Keratinocyte (primary cell): ENCODE data around the gene DNAJC8. TPM values are rescaled to one million over a fixed set of nuclear protein-coding genes. Genes with fewer than 3 reads are reported as not detected.

Source experiments
- DNase-seq: peaks from one replicate; pipeline ENCODE4 v3.0.0-alpha.2; 2011; ENCODE audit warnings: low read depth, missing footprints, low spot score
- FAIRE-seq: peaks from 2 replicates; lab custom pipeline; 2011; peaks lifted over from hg19 to GRCh38; lab: Jason Lieb, UNC
- H2AFZ ChIP-seq: 2 replicates; pipeline ENCODE4 v1.6.0; 2012; ENCODE audit warnings: low read length, control low read depth, inconsistent platforms; ENCODE audit not compliant: control insufficient read depth
- H3K27ac ChIP-seq: 2 replicates; pipeline ENCODE4 v1.5.1; 2011; ENCODE audit warnings: low read length; ENCODE audit not compliant: control insufficient read depth, insufficient read depth
- H3K27me3 ChIP-seq: 3 replicates; pipeline ENCODE4 v1.6.0; 2011; ENCODE audit warnings: low read length; ENCODE audit not compliant: control insufficient read depth, insufficient read depth; ENCODE audit errors: extremely low read depth
- H3K36me3 ChIP-seq, 2 experiments: 2 replicates in 1 of 2; 3 replicates in 1 of 2; pipeline ENCODE4 v1.5.1; 2011; ENCODE audit warnings: low read length in 2 of 2, mild to moderate bottlenecking in 1 of 2; ENCODE audit not compliant: control insufficient read depth in 2 of 2, insufficient read depth in 2 of 2; ENCODE audit errors: extremely low read depth in 1 of 2
- H3K4me1 ChIP-seq: 3 replicates; pipeline ENCODE4 v1.5.1; 2011; ENCODE audit warnings: low read length; ENCODE audit not compliant: control insufficient read depth, insufficient read depth; ENCODE audit errors: extremely low read depth
- H3K4me2 ChIP-seq: 3 replicates; pipeline ENCODE4 v1.6.0; 2011; ENCODE audit warnings: low read depth, low read length; ENCODE audit not compliant: control insufficient read depth, insufficient read depth; ENCODE audit errors: extremely low read depth
- H3K4me3 ChIP-seq, 3 experiments: fragments of 200-600 bp in 1 of 3; sonication (generic) in 1 of 3; 2 replicates in 2 of 3; 3 replicates in 1 of 3; pipeline ENCODE4 v1.5.1; 2011 to 2016; ENCODE audit warnings: low read length in 3 of 3, mild to moderate bottlenecking in 3 of 3, control low read depth in 2 of 3, inconsistent platforms in 1 of 3, low read depth in 1 of 3, mixed read lengths in 1 of 3, mixed run types in 1 of 3, moderate library complexity in 1 of 3; ENCODE audit not compliant: control insufficient read depth in 2 of 3, insufficient read depth in 2 of 3; ENCODE audit errors: extremely low read depth in 1 of 3
- H3K79me2 ChIP-seq: 2 replicates; pipeline ENCODE4 v1.6.0; 2012; ENCODE audit warnings: low read length; ENCODE audit not compliant: control insufficient read depth, insufficient read depth
- H3K9ac ChIP-seq: 3 replicates; pipeline ENCODE4 v1.6.0; 2011; ENCODE audit warnings: low read length; ENCODE audit not compliant: control insufficient read depth, insufficient read depth; ENCODE audit errors: extremely low read depth
- H3K9me1 ChIP-seq: 3 replicates; pipeline ENCODE4 v1.6.0; 2011; ENCODE audit warnings: low read length; ENCODE audit not compliant: control insufficient read depth, insufficient read depth; ENCODE audit errors: extremely low read depth
- H3K9me3 ChIP-seq: 2 replicates; pipeline ENCODE4 v1.5.1; 2012; ENCODE audit warnings: low read depth, low read length; ENCODE audit not compliant: control insufficient read depth
- H4K20me1 ChIP-seq: 3 replicates; pipeline ENCODE4 v1.6.0; 2011; ENCODE audit warnings: low read length; ENCODE audit not compliant: control insufficient read depth, insufficient read depth; ENCODE audit errors: extremely low read depth
- EZH2 ChIP-seq: IDR thresholded peaks from one replicate; pipeline ENCODE4 v1.6.1; 2012; ENCODE audit warnings: inconsistent platforms, mild to moderate bottlenecking, low read length, moderate library complexity
- dilution Hi-C: fragments of 300-500 bp; cut with MboI; formaldehyde crosslinking; loops from one replicate; pipeline ENCODE4 v1.7.0; 2020; ENCODE audit warnings: low sequenced_read_pairs; ENCODE audit not compliant: extremely low pct_ligation_motif_present
- polyA plus RNA-seq, 5 experiments: library from polyadenylated mRNA; depleted of rRNA in 3 of 5; stranded (reverse) in 3 of 5; stranded (forward) in 1 of 5; unstranded in 1 of 5; fragments of >200 nt; gene quantifications; 1 replicate in 1 of 5; 2 replicates in 3 of 5; 3 replicates in 1 of 5; pipeline versions ENCODE4 v1.2.1 to v1.2.3, GENCODE V29; 2011 to 2012; ENCODE audit warnings: missing spikeins in 2 of 5, low read depth in 1 of 5, low replicate concordance in 1 of 5
- TF ChIP-seq, protein P1 (sequence below), 3 experiments: IDR thresholded peaks in 1 of 3; conservative IDR thresholded peaks in 1 of 3; optimal IDR thresholded peaks in 1 of 3; 2 replicates in 2 of 3; 3 replicates in 1 of 3; pipeline versions ENCODE3 to v1.5.1; 2011; ENCODE audit warnings: low read length in 3 of 3, mild to moderate bottlenecking in 3 of 3, moderate library complexity in 2 of 3, control low read depth in 1 of 3, inconsistent platforms in 1 of 3; ENCODE audit not compliant: insufficient read depth in 2 of 3; ENCODE audit errors: extremely low read depth in 1 of 3

DNAJC8 gene
- polyA plus RNA-seq, 1 donor (not counting 4 experiments of a cell fraction or from before 2014, with no cell fraction given), result 104 TPM

DNA sequence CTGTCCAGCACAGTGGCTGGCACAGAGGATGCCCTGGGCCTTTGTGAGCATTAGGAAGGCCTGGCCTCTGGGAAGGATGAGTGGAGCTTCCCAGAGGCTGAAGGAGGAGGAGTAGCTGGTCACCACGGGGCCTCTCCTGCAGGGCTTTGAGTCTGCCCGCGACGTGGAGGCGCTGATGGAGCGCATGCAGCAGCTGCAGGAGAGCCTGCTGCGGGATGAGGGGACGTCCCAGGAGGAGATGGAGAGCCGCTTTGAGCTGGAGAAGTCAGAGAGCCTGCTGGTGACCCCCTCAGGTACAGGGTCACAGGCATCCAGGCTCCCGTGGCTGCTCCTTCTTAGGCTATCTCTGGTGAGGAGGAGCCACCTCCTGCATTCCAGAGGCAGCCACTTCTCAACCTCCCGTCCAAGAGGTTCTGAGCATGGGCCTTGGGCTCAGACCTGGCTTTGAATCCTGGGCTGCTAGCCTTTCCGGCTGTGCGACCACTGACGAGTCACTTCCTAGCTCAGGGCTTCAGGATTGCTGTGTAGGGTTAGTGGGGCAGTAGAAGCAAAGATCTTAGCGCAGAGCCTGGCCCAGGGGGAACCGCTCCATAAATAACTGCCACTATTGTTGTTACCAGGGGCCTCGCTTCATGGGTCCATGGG, 40.5 kb upstream of the DNAJC8 start:
- H3K36me3 ChIP-seq, result peaks cover 43 to 57% of the 10 kb centered on the region in 2 experiments
- FAIRE-seq, result no peak
- peaks cover 22% of the 10 kb centered on the region for H3K79me2 ChIP-seq
- no peak overlapping the region for H3K9ac ChIP-seq
- dilution Hi-C loops, result no loop called here
- H2AFZ ChIP-seq, result no peak overlapping the region
- TF ChIP-seq, protein P1, sequence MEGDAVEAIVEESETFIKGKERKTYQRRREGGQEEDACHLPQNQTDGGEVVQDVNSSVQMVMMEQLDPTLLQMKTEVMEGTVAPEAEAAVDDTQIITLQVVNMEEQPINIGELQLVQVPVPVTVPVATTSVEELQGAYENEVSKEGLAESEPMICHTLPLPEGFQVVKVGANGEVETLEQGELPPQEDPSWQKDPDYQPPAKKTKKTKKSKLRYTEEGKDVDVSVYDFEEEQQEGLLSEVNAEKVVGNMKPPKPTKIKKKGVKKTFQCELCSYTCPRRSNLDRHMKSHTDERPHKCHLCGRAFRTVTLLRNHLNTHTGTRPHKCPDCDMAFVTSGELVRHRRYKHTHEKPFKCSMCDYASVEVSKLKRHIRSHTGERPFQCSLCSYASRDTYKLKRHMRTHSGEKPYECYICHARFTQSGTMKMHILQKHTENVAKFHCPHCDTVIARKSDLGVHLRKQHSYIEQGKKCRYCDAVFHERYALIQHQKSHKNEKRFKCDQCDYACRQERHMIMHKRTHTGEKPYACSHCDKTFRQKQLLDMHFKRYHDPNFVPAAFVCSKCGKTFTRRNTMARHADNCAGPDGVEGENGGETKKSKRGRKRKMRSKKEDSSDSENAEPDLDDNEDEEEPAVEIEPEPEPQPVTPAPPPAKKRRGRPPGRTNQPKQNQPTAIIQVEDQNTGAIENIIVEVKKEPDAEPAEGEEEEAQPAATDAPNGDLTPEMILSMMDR (optimal IDR thresholded peaks at IDR 0.05 in 1 of 3, IDR thresholded peaks at IDR 0.05 in 1 of 3, conservative IDR thresholded peaks at IDR 0.05 in 1 of 3; ENCODE audit: extremely low read depth in 1 of 3, insufficient read depth in 2 of 3, low read length in 3 of 3), result no peak
- no peak overlapping the region for H3K4me3 ChIP-seq
- no peak for DNase-seq
- H3K27me3 ChIP-seq, result no peaks in the 10 kb centered on the region
- H4K20me1 ChIP-seq, result peaks cover 14% of the 10 kb centered on the region
- H3K4me2 ChIP-seq, result no peak overlapping the region
- H3K4me1 ChIP-seq, result no peaks in the 10 kb centered on the region
- H3K9me3 ChIP-seq, result no peaks in the 10 kb centered on the region
- H3K27ac ChIP-seq, result no peak overlapping the region
- H3K9me1 ChIP-seq, result no peaks in the 10 kb centered on the region

DNA sequence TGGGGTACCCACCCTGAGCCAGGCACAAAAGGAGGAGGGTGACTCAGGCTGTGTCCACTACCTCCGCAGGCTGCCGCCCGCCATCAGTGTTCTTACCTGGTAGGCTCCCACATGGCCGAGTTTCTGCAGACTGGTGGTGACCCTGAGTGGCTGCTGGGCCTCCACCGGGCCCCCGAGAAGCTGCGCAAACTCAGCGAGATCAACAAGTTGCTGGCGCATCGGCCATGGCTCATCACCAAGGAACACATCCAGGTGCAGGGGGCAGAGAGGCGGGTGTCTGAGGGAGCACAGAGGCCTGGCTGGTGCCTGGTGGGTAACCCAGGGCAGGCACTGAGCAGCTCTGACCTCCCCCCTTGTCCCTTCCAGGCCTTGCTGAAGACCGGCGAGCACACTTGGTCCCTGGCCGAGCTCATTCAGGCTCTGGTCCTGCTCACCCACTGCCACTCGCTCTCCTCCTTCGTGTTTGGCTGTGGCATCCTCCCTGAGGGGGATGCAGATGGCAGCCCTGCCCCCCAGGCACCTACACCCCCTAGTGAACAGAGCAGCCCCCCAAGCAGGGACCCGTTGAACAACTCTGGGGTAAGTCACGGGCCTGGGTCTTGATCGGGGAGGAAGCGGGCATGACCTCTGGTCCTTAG, 39.5 kb upstream of the DNAJC8 start:
- H3K79me2 ChIP-seq, result peaks cover 32% of the 10 kb centered on the region

More for the DNA sequence above, 39.5 kb upstream of the DNAJC8 start:
- Histone ChIP-seq H3K27me3 (no peaks in the 10 kb centered on the region), H3K27ac (no peak overlapping the region), H3K36me3 (peaks cover 39 to 56% of the 10 kb centered on the region in 2 experiments), H3K9me1 (no peaks in the 10 kb centered on the region), H3K9me3 (no peaks in the 10 kb centered on the region), H3K4me3 (no peak overlapping the region), H3K4me2 (no peak overlapping the region), H3K4me1 (no peaks in the 10 kb centered on the region), H4K20me1 (peaks cover 24% of the 10 kb centered on the region), H3K9ac (no peak overlapping the region), H2AFZ (no peak overlapping the region)
- no peak for DNase-seq
- TF ChIP-seq, protein P1 (optimal IDR thresholded peaks at IDR 0.05 in 1 of 3, IDR thresholded peaks at IDR 0.05 in 1 of 3, conservative IDR thresholded peaks at IDR 0.05 in 1 of 3; ENCODE audit: extremely low read depth in 1 of 3, insufficient read depth in 2 of 3, low read length in 3 of 3), result no peak
- no peak for TF ChIP-seq EZH2
- dilution Hi-C loops, result no loop called here
- no peak for FAIRE-seq
